Activated naive CD4-positive, alpha-beta T cell treated with anti-CD3 and anti-CD28 coated beads, Interleukin-2, amount 50 U/mL, for 72 hours (primary cell): Measurements from ENCODE around the gene SAMM50. TPM values are rescaled to one million over a fixed set of nuclear protein-coding genes. Genes with fewer than 3 reads are reported as not detected.

Source experiments
- ATAC-seq, 2 donors: fragments of 150-1000 bp; cut with Tn5 transposase; 2 replicates each; pipeline ENCODE4 v1.10.0; 2021; ENCODE audit warnings: mild to moderate bottlenecking in 2 of 2, moderate library complexity in 2 of 2
- DNase-seq, 2 donors: peaks; one replicate each; pipeline ENCODE4 v3.0.0; 2021 to 2022; ENCODE audit warnings: low spot score in 2 of 2
- H3K27ac Mint-ChIP-seq, 2 donors: one replicate each; pipeline ENCODE4 v1.8.0; 2022; ENCODE audit warnings: mild to moderate bottlenecking in 2 of 2, mixed read lengths in 2 of 2
- H3K36me3 Mint-ChIP-seq, 2 donors: one replicate each; pipeline ENCODE4 v1.8.0; 2022; ENCODE audit warnings: mixed read lengths in 2 of 2
- H3K9me3 Mint-ChIP-seq, 2 donors: one replicate each; pipeline ENCODE4 v1.8.0; 2022; ENCODE audit warnings: mixed read lengths in 2 of 2
- total RNA-seq, 2 donors: library from RNA; stranded (reverse); gene quantifications; one replicate each; pipeline ENCODE4 v1.2.3, GENCODE V29; 2022

Gene SAMM50
- total RNA-seq, 2 donors from 2014 or later, result 41.7 to 51.1 TPM

DNA sequence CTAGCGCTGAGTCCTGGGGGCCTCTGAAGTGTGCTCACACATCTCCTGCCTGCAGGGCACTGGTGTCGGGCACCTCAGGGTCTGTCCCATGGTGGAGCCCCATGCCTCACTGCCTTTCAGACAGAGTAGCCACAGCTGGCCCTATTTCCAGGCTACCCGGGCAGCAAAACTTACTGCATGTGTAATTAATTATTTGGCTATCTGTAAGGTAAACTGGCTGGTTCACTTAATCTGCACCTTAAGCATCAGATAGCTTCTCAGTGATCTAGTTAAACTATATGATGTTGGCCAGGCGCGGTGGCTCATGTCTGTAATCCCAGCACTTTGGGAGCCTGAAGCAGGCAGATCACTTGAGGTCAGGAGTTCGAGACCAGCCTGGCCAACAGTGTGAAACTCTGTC is 26.3 kb upstream of the SAMM50 start:
- no peak for ATAC-seq
- Mint-ChIP-seq H3K9me3 (no peaks in the 10 kb centered on the region), H3K36me3 (no peaks in the 10 kb centered on the region), H3K27ac (no peak overlapping the region)
- DNase-seq, result no peak

- no peak overlapping the region for H3K27ac Mint-ChIP-seq
- ATAC-seq, result no peak
- no peaks in the 10 kb centered on the region for H3K9me3 Mint-ChIP-seq
- H3K36me3 Mint-ChIP-seq, result no peaks in the 10 kb centered on the region
- no peak for DNase-seq
Measured at GRCh38 chr22:43931771-43932170, 23.5 kb upstream of the SAMM50 start.

DNA sequence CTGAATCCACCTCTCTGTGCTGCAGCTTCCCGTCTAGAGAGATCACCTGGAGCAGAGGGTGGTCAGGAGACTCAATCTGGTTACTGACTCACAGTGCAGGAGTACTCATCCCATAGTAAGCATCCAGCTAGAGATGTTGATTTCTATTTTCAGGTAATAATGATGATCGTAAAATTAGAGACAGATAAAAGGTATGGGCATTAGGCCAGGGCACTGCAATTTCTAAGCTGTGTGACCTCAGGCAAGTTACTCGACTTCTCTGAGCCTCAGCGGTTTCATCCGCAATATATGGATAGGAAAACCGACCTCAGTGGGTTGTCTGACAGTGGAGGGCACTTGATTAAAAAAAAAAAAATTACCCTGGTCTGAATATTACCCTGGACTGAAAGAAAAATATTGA is 13.8 kb upstream of the SAMM50 start:
- Mint-ChIP-seq H3K9me3 (no peaks in the 10 kb centered on the region), H3K27ac (no peak overlapping the region), H3K36me3 (no peaks in the 10 kb centered on the region)
- ATAC-seq, result no peak
- no peak for DNase-seq

GRCh38 chr22:43944670-43945430 is 10.4 kb upstream of the SAMM50 start:
- no peak for DNase-seq
- Mint-ChIP-seq H3K9me3 (no peaks in the 10 kb centered on the region), H3K36me3 (no peaks in the 10 kb centered on the region), H3K27ac (peak overlapping the region in 1 of 2 donors; percentile 19)
- ATAC-seq, result no peak

DNA sequence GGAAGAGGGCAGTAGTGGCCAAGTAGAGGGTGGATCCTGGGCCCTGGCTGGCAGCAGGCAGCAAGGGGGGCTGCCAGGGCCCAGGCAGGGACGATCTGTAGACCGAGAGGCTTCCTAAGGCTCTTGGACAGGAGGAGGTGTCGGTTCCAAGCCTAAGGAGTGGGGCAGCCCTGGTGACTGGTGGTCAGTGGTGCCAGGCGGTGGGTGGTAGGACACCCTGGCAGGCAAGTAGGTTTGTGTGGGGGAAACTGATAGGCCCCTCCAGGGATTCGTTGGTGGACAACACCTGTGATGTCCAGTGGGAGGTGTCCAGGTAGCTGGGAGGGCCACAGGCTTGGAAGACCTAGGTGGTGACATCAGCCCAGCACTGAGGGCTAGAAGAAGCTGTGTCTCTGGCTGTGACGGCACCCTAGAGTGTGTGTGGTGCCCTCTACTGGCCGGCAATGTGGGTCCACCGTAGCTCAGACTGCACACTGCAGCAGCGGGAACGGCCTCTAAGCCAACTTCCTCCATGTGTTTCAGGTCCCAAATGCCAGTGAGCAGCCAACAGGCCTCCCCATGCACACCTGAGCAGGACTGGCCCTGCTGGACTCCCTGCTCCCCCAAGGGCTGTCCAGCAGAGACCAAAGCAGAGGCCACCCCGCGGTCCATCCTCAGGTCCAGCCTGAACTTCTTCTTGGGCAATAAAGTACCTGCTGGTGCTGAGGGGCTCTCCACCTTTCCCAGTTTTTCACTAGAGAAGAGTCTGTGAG is 9.4 kb upstream of the SAMM50 start:
- H3K36me3 Mint-ChIP-seq, result no peaks in the 10 kb centered on the region
- H3K27ac Mint-ChIP-seq, result no peak overlapping the region
- H3K9me3 Mint-ChIP-seq, result no peaks in the 10 kb centered on the region
- DNase-seq (peak; percentile 64 to 80), ATAC-seq (peak; percentile 98)

DNA sequence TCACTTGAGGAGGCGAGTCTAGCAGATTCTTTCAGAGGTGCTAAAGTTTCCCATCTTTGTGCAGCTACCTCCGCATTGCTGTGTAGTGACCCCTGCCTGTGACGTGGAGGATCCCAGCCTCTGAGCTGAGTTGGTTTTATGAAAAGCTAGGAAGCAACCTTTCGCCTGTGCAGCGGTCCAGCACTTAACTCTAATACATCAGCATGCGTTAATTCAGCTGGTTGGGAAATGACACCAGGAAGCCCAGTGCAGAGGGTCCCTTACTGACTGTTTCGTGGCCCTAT is 8.9 kb upstream of the SAMM50 start:
- no peak overlapping the region for H3K27ac Mint-ChIP-seq
- no peaks in the 10 kb centered on the region for H3K9me3 Mint-ChIP-seq
- ATAC-seq, result peak; percentile 17 to 26
- H3K36me3 Mint-ChIP-seq, result no peaks in the 10 kb centered on the region
- no peak for DNase-seq

GRCh38 chr22:43948836-43949406 is 6.3 kb upstream of the SAMM50 start:
- ATAC-seq (no peak), DNase-seq (no peak)
- Mint-ChIP-seq H3K36me3 (no peaks in the 10 kb centered on the region), H3K27ac (no peak overlapping the region), H3K9me3 (no peaks in the 10 kb centered on the region)

DNA sequence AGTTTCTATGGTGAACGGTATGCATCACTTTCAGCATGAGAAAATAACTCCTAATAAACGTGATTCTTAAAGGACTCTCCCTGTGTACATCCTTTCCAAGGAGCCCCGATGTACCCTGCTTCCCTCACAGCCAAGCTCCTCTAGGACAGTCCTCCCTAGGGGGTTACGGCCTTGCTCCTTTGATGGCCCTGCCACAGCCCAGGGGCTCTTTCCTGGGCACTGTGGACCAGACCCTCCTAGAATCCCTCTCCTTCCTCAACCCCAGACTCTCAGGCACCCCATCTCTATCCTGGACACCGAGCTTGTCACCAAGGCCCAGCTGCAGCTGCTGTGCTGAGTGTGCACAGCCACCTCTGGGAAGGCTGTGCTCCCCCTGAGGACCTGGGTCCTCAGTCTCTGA is 3.9 kb upstream of the SAMM50 start:
- Mint-ChIP-seq H3K27ac (no peak overlapping the region), H3K9me3 (no peaks in the 10 kb centered on the region), H3K36me3 (peaks cover 14 to 16% of the 10 kb centered on the region in 2 donors)
- DNase-seq, result no peak
- ATAC-seq, result no peak

- no peaks in the 10 kb centered on the region for H3K9me3 Mint-ChIP-seq
- no peak overlapping the region for H3K27ac Mint-ChIP-seq
- H3K36me3 Mint-ChIP-seq, result peaks cover 16% of the 10 kb centered on the region in 2 donors
- ATAC-seq (no peak), DNase-seq (no peak)
Measured at GRCh38 chr22:43951966-43952365, 3.3 kb upstream of the SAMM50 start.

GRCh38 chr22:43953988-43954785 is 1.1 kb upstream of the SAMM50 start:
- ATAC-seq (no peak), DNase-seq (no peak)
- Mint-ChIP-seq H3K27ac (peak overlapping the region; percentile 83 to 95), H3K9me3 (no peaks in the 10 kb centered on the region), H3K36me3 (peaks cover 16% of the 10 kb centered on the region in 2 donors)

- ATAC-seq (no peak), DNase-seq (no peak)
- Mint-ChIP-seq H3K36me3 (peaks cover 16% of the 10 kb centered on the region in 2 donors), H3K9me3 (no peaks in the 10 kb centered on the region), H3K27ac (peak overlapping the region; percentile 95 to 96)
Measured at GRCh38 chr22:43955883-43956782, 891 bp downstream of the SAMM50 start.

GRCh38 chr22:43956805-43957463 is 1.7 kb downstream of the SAMM50 start:
- Mint-ChIP-seq H3K9me3 (no peaks in the 10 kb centered on the region), H3K27ac (peak overlapping the region in 1 of 2 donors; percentile 95), H3K36me3 (peaks cover 16% of the 10 kb centered on the region in 2 donors)

DNA sequence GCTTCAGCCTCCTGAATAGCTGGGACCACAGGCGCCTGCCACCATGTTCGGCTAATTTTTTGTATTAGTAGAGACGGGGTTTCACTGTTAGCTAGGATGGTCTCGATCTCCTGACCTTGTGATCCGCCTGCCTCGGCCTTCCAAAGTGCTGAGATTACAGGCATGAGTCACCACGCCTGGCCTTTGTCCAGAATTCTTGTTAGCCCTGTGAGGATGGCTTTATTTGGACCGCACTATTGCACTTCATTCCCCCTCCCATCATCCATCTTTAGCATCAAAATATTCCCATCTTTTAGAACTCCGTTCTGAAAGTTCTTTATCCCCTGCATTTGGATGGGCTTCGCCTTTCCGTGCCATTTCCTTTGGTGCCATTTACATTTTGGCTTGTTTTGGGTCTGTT is 2.6 kb downstream of the SAMM50 start:
- DNase-seq (no peak), ATAC-seq (no peak)
- Mint-ChIP-seq H3K27ac (no peak overlapping the region), H3K36me3 (peaks cover 16% of the 10 kb centered on the region in 2 donors), H3K9me3 (no peaks in the 10 kb centered on the region)

More at GRCh38 chr22:43956805-43957463, 1.7 kb downstream of the SAMM50 start:
- ATAC-seq (no peak), DNase-seq (no peak)

DNA sequence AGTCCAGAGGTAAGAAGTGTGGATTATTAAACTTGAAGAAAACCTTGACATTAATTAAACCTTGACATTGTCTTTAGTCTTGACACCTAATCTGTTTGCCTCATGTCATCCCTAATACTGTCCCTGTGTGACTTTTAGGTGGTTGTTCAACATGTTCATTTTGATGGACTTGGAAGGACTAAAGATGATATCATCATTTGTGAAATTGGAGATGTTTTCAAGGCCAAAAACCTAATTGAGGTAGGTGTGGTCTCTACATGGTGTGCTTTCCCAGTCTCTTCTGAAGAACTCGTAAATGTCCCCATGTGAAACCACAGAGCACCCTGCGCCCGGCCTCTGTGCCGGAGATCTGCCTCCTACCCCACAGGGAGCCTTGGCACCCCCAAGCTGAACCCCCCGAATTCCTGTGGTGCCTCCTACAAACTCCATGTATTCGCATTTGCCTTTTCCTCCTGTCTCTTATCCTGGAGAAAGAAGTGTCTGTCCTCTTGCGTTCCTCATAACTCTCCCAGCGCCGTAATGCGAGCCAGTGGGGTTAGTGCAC is 9.1 kb downstream of the SAMM50 start:
- H3K27ac Mint-ChIP-seq, result peak overlapping the region in 1 of 2 donors; percentile 95
- H3K36me3 Mint-ChIP-seq, result peaks cover 0 to 19% of the 10 kb centered on the region in 2 donors
- H3K9me3 Mint-ChIP-seq, result no peaks in the 10 kb centered on the region
- DNase-seq, result no peak
- ATAC-seq, result no peak

GRCh38 chr22:43967069-43967468 is 11.8 kb downstream of the SAMM50 start:
- H3K36me3 Mint-ChIP-seq, result peaks cover 0 to 19% of the 10 kb centered on the region in 2 donors
- no peak for ATAC-seq
- H3K9me3 Mint-ChIP-seq, result no peaks in the 10 kb centered on the region
- peak overlapping the region in 1 of 2 donors; percentile 53 for H3K27ac Mint-ChIP-seq
- DNase-seq, result no peak
